ENCODE measurements around the gene TMEM128. TPM values are rescaled to one million over a fixed set of nuclear protein-coding genes. Genes with fewer than 3 reads are reported as not detected.
"Not testable (repeated sequence)": the region's sequence is repeated elsewhere in the genome, so short reads cannot be mapped to it uniquely, and the experiment has no call there.

The TMEM128 gene
- total RNA-seq, 1 donor from 2014 or later: 31.7 TPM

- Mint-ChIP-seq H3K27me3 (ENCODE audit: low read depth) (peaks cover 60% of the 10 kb centered on the region), H3K9me3 (no peaks in the 10 kb centered on the region), H3K27ac (no peak overlapping the region), H3K36me3 (no peaks in the 10 kb centered on the region), H3K4me3 (no peak overlapping the region), H3K4me1 (no peaks in the 10 kb centered on the region)
- DNase-seq (ENCODE audit: low spot score in 2 of 2, unreplicated experiment in 2 of 2): no peak
- no peak for TF ChIP-seq CTCF (IDR thresholded peaks at IDR 0.05; ENCODE audit: unreplicated experiment)
Measured at GRCh38 chr4:4217113-4217512, 30.9 kb downstream of the TMEM128 start.

GRCh38 chr4:4216648-4217047 lies 31.4 kb downstream of the TMEM128 start:
- no peak overlapping the region for H3K4me3 Mint-ChIP-seq
- no peaks in the 10 kb centered on the region for H3K4me1 Mint-ChIP-seq
- H3K9me3 Mint-ChIP-seq: no peaks in the 10 kb centered on the region
- H3K27me3 Mint-ChIP-seq (ENCODE audit: low read depth): peaks cover 60% of the 10 kb centered on the region
- no peak for TF ChIP-seq CTCF (IDR thresholded peaks at IDR 0.05; ENCODE audit: unreplicated experiment)
- DNase-seq (ENCODE audit: low spot score in 2 of 2, unreplicated experiment in 2 of 2): no peak
- no peaks in the 10 kb centered on the region for H3K36me3 Mint-ChIP-seq
- H3K27ac Mint-ChIP-seq: no peak overlapping the region

GRCh38 chr4:4213674-4214073 lies 34.3 kb downstream of the TMEM128 start:
- H3K9me3 Mint-ChIP-seq; H3K4me3 Mint-ChIP-seq; H3K27ac Mint-ChIP-seq; H3K4me1 Mint-ChIP-seq; H3K36me3 Mint-ChIP-seq; DNase-seq (ENCODE audit: low spot score in 2 of 2, unreplicated experiment in 2 of 2): not testable (repeated sequence)
- peaks cover 67% of the 10 kb centered on the region for H3K27me3 Mint-ChIP-seq (ENCODE audit: low read depth)

GRCh38 chr4:4206204-4206603 lies 41.8 kb downstream of the TMEM128 start:
- Mint-ChIP-seq H3K4me3 (no peak overlapping the region), H3K27ac (no peak overlapping the region), H3K9me3 (no peaks in the 10 kb centered on the region), H3K27me3 (ENCODE audit: low read depth) (peaks cover 77% of the 10 kb centered on the region), H3K36me3 (no peaks in the 10 kb centered on the region), H3K4me1 (no peaks in the 10 kb centered on the region)
- no peak for TF ChIP-seq CTCF (IDR thresholded peaks at IDR 0.05; ENCODE audit: unreplicated experiment)
- DNase-seq (ENCODE audit: low spot score in 2 of 2, unreplicated experiment in 2 of 2): no peak

- DNase-seq (ENCODE audit: low spot score in 2 of 2, unreplicated experiment in 2 of 2): no peak
- no peak for TF ChIP-seq CTCF (IDR thresholded peaks at IDR 0.05; ENCODE audit: unreplicated experiment)
Measured at GRCh38 chr4:4204401-4204745, 43.6 kb downstream of the TMEM128 start.

GRCh38 chr4:4203688-4204400 lies 44.2 kb downstream of the TMEM128 start:
- DNase-seq (ENCODE audit: low spot score in 2 of 2, unreplicated experiment in 2 of 2): no peak
- H3K4me1 Mint-ChIP-seq: no peaks in the 10 kb centered on the region
- no peak for TF ChIP-seq CTCF (IDR thresholded peaks at IDR 0.05; ENCODE audit: unreplicated experiment)
- H3K4me3 Mint-ChIP-seq: no peak overlapping the region
- H3K36me3 Mint-ChIP-seq: no peaks in the 10 kb centered on the region
- peaks cover 60% of the 10 kb centered on the region for H3K27me3 Mint-ChIP-seq (ENCODE audit: low read depth)
- no peak overlapping the region for H3K27ac Mint-ChIP-seq
- no peaks in the 10 kb centered on the region for H3K9me3 Mint-ChIP-seq

More at GRCh38 chr4:4204401-4204745, 43.6 kb downstream of the TMEM128 start:
- Mint-ChIP-seq H3K36me3 (no peaks in the 10 kb centered on the region), H3K27ac (no peak overlapping the region), H3K9me3 (no peaks in the 10 kb centered on the region), H3K4me3 (no peak overlapping the region), H3K4me1 (no peaks in the 10 kb centered on the region), H3K27me3 (ENCODE audit: low read depth) (peaks cover 61% of the 10 kb centered on the region)

Measured in mesothelial cell of epicardium (in vitro differentiated cells).